Cortex of kidney (tissue), 1 donor: ENCODE results near the gene DHX32.
"Not testable (repeated sequence)": the region's sequence is repeated elsewhere in the genome, so short reads cannot be mapped to it uniquely, and the experiment has no call there.

Experiments used
- DNase-seq: peaks from one replicate; lab custom pipeline; 2025; lab: John Stamatoyannopoulos, UW

Gene DHX32

DNA sequence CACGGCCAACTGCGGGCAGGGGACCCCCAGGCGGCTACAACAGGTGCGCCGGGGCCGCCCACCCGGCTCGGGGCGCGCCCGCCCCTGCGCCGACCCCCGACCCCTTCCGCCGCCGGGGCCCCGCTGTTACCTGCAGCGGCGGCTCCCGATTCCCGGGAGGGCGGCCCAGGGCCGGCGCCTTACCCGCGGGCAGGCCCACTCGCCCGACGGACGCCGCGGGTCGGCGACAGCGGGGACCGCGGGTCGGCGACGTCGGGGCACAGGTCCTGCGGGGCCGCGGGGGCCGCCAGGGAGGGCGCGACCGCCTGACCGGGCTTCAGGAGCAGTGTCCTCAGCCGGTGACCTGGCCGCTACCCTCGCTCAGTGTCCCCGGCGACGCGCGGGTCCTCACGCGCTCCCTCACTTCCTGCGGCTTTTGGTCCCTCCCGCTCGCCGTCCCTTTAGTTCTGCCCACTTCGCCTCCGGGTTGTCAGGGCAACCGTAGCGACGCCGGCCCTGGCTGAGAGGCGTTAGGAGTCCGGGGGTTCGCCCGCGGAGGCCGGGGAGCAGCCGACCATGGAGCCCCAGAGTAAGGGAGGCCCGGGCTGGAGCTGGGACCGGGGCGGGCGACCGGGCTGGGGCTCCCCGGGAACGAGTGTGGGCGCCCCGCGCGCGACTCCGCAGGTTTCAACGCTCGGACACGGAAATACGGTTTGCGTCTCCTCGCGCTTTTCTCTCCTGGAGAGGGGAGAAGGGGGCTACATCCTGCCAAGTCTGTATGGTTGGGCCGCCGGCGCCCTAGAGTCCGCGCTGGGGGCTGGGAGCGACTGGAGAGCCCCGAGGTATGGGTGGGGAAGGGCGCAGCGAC is 15.2 kb upstream of the DHX32 start, which contains the start of gene FANK1:
Gene FANK1 (plus strand): TSS at position 477 of the 847 bp plus-strand sequence. CDS start 79 bp downstream, at position 556.
- peak; percentile 25 for DNase-seq

DNA sequence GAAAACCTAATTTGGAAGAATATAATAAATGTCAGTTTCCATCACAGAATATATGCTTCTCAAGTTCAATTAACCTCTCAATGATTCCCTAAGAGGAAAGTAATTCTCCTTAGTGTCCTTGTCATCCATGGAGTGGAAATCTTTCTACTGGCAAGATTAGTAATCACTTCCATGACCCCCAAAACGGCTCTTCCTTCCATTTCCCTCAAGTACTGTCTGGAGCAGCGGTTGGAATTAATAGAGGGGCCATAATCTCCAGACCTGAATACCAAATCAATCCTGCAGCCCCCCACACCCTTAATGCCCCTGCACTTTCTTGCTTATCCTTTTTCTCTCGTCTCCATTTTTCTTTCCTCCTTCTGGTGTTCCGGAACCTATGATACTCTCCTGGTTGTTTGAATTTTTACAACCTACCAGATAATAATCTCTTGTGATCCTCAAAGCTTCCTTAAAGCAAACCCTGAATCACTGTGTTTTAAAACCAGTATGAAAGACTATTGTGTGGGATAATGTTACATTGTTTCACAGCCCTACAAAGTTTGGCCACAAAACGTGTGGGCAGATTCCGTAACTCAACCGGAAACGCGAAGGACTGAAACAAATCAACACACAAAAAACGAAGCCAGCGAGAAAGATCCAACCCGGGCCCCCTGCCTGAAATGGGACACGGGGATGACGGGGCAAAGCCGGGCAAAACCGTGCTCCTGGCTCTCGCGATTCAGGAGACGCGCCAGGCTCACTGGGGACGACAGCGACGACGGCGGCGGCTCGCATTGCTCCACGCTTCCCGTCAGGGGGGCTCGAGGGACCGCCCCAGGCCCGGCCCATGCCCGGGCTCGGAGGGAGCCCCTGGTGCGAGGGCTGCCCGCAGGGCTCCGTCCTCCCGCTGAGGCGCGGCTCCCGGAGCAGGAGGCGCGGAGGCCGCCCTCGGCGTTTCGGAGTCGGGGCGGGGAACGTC is 14.3 kb upstream of the DHX32 start:
- peak; percentile 29 for DNase-seq

DNA sequence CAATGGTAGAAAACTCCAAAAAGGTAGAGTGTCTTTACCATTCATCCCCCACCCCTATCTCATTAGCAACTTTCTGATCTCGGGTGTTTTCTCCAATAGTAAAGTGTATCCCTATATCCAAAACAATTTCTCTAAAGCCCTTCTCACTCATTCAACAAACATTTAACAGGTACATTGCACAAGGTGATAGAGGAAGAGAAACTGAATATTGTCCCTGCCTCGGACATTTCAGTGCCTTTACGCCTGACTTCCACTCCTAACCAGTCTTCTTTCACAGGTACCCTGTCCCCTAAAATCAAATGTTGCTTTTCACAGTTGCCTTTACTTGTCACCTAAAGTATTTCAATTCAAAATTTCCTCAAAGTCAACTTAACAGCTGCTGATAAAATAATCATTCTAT is 13.1 kb upstream of the DHX32 start:
- not testable (repeated sequence) for DNase-seq

DNA sequence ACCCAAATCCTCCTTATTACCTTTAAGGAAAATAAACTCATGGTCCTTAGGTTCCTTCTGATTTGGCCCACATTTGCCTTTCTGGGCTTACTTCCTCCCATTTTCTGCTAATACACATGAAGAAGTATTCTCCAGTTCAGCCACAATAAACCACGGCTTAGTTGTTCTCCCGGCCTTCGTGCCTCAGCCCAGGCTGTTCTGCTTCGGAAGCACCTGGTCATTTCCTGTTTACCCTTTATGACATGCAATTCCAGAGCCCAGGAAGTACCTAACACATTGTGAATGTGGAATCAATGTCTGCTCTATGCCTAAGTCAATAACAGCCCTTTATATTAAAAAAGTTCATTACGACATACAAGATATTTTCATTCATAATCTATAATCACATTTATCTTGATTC is 11.3 kb upstream of the DHX32 start:
- DNase-seq, result not testable (repeated sequence)

DNA sequence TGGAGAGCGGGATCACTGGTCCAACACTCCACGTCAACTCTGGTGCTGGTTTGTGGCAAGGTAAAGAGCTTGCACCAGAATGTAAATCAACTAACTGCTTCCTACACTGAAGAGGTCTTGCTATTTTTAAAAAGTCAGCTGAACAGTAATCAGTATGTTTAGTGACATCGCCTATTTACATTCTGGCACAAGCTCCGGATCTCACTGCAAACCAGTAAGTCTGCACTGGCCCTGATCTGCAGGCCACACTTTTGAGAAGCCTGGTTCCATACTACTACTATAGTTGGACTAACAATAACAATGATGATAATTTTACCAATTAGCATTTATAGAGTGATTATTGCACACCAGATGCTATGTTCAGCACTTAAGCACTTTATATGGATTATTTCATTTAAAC is 8.3 kb upstream of the DHX32 start:
- not testable (repeated sequence) for DNase-seq

DNA sequence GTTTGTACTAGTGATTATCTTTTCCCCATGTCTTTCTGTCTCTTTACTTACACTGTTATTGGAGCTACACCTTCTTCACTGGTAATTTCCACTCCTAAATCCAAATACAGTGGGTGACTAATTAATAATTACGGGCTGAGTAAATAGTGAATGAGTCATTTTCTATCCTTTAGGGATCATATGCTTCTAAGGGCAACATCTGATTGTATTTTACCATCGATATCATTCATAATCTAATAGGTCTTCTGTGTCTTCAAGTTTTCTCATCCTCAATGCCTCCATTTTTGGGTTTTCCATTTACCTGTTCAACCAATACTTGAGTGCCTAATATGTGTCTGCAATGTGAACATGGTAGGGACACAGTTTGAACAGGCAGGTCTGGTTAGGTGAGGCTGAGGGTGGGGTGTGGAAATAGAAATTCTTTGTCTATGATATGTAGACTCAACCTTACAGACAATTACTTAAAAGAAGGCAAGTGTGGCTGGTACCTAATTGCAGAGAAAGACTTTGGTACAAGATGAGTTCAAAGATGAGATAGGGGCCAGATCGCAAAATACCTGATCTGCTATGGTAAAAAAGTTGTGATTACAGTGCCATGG is 5.9 kb upstream of the DHX32 start:
- DNase-seq, result no peak

DNA sequence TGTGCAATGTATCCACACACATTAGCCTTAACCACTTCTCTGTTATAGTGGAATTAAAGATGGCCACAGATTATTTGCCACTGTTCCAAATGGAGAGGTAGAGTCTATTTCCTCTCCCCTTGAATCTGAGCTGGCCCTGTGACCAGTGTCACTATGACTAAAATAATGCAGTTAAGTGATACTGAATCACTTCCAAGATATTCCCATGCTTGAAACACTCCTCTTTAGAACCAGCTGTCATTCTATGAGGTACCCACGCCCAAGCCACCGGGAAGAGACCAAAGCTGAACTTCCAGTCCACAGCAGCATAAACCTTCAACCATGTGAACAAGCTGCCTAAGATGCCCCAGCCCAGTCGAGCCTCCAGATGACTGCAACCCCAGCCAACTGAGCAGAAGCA is 2.1 kb upstream of the DHX32 start:
- DNase-seq, result no peak

DNA sequence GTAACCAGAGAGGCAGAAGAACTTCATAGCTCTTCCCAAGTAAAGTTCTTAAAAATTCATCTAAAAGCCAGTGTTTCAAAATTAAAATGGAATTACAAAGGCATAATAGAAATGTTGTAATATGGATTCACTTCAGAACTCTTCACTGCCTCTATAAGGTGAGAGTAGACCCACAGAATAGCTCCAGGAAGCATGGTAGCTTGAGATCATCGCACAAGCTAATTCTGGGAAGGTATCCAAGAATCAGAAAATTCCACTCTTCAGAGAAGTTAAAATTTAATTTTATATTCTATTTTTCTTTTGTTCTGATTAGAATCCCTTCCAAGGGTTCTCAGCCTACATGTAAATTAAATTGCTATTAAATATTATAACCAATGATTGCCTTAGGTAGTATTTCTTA is 1.5 kb upstream of the DHX32 start:
- no peak for DNase-seq

DNA sequence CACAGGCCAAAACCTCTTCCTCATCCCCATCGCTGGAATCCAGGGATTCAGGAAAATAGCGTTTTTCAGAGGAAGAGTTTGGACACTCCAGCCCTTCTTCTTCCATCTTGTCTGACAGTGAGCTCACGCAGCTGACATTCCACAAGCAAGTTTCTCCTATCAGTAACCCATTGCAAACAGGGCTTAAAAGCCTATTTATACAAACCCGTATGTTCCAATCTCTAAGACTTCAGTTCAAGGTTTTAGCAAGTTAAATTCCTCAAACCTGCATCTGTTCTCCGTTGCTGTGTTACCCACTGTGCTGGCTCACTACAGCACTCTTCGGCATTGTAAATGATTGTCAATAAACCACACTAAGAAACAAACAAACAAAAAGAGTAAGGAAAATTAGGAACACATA is 373 bp downstream of the DHX32 start:
- no peak for DNase-seq

DNA sequence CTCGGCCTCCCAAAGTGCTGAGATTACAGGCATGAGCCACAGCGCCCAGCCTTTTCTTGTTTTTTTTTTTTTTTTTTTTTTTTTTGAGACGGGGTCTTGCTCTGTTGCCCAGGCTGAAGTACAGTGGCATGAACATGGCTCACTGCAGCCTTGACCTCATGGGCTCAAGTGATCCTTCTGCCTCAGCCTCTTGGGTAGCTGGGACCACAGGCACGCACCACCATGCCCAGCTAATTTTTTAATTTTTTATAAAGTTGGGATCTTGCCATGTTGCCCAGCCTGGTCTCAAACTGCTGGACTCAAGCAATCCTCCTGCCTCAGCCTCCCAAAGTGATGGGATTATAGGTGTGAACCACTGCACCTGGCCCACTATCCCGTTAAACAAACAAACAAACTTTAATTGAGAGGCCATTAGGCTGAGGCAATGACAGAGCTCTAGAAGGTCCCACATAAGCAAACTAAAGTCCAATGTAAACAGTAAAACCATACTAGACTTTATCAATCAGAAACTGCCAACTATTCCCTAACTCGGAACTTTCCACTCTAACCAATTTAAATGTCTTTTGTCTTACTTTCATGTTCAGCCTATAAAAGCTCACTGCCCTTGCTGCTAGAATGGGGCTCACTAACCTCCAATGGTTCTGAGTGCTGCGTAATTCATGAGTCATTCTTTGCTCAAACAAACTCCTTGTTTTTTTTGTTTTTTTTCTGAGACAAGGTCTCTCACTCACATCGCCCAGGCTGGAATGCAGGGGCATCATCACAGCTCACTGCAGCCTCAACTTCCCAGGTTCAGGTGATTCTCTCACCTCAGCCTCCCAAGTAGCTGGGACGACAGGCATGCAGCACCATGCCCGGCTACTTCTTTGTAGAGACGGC is 1.9 kb downstream of the DHX32 start:
- DNase-seq, result no peak

DNA sequence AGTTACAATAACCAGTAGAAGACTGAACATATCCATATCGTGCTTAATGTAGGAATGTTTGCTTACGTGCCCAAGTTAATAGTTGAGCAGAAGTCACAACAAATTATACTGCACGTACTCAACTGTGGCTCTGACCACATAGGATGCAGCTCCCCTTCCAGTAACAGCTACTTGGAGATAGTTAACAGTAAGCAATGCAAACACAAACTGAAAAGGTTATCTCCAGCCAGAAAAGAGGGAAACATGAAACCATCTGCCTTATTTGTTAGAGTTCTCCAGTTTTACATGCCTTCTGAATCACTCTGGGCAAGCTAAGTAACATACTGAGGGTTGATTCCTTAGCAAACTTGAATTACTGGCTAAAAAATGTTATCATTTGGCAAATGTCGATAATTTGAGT is 9.8 kb downstream of the DHX32 start:
- DNase-seq, result no peak

DNA sequence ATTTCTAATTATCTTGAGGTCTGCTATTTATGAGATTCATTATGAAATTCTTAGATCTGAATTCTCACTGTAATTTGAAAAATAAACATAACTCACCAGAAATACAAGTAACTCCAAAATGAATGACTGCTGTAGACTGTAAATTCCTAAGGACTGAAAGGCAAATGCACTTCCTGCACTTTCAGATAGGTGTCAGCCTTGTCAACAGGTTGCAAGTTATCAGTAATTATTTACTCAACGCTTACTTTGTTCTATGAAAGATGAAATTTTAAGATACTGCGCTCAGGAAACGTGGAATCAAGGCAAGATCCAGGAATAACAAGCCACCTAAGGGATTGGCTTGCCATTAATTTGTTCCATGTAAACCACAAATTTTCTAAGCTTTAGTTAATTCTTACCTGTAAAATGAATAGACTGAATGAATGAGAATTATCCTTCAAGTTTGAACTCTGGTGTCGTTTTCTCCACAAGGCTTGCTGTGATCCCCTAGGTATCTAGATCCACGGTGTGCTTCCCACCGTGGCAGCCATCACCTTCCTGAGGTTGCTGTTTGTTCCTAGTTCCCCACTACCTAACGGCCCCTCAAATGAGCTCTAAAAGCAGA is 12.6 kb downstream of the DHX32 start:
- DNase-seq, result no peak

DNA sequence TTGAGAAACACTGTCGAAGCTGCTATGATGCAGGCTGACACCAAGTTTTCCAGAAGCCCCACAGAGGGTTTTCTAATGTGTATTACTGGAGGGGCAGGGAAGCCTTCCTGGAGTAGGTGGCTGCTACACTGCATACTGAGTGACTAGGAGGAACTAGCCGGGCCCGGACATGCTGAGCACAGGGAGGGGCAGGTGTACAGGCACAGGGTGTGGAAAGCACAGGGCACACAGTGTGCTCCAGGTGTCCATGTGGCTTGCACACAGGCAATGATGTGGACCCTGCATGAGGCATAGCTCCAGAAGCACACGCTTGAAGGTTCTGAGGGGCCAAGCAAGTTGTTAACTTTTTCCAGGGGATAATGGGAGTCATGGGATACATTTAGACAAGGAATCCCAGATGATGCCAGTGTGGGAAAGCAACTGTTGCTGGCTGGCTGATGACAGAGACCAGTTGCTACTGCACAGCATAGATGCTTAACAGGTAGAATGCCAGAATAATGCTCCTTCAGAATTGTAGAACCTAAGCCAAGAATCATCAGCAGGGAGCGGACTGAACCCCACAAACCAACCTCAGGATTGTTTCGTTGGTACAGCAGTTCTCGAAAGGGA is 14.6 kb downstream of the DHX32 start:
- no peak for DNase-seq

DNA sequence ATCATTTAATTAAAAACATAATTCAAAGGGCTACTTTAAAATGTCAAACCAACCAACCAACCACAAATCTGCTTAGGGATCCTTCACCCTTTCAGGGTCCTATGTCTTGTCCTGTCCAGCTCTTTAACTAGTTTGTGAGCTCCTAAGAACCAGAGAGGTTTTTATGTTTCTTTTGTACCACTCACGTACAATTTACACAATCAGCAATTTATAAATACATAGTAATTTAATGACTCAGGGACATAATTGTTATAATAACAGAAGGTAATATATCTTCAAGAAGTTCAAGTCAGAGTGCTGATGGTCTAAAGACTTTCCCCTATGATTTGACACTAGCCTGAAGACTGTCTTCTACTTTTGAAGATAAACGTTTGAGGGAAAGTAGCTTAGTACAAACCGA is 16.0 kb downstream of the DHX32 start:
- no peak for DNase-seq

DNA sequence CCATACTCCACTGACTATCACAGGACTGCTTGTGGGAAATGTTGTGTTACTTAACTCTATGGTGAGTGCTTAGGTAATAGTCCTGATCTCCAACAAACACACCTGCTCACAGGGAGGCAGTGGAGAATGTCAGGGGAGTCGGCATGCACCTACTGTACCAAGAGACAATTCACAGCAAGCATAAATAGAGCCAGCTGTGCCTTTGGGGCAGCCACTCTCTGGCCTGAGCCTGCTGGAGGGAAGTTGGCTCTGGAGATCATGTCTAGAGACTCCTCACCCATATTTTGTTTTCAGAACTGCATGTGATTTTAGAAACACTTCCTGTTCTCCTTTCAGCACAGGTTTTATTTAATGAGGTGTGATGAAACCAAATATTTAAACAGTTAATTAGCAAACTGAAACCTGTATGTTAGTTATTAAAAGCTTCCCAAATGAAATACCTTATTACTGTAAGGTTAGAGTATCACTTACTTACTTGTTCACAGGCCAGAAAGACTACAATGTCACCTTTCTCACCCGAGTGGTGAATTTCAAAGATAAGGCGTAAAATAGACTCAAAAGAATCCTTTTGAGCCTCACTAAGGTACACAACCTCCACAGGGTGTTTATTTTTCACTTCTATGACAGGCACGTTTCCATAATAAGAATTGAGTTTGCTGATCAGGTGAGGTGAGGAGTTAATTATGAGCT is 21.8 kb downstream of the DHX32 start:
- no peak for DNase-seq

DNA sequence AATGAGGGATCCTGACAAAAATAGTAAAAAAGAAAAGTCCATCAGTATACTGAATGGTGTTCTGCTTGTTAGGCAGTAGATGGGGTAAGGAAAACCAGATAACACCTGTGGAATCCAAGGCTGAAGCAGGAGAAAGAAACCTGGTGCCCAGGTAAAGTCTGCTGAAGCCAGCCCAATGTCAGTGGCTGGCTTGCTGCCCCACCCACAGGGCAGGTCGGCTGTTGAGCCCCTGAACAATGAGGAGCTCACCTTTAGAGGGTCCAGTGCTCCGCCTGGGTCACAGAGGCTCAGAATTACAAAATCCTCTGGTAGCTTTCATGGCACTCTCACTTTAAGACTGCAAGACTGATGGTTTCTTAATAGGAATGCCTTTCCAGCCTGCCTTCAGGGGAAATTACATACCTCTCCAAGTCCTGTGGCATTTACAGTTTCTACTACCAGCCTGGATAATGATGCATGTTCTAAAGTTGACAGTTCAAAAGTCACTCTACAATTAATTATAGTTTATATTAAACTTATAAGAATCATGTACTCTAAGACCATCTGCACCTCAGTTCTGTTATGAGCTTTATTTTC is 23.8 kb downstream of the DHX32 start:
- no peak for DNase-seq

DNA sequence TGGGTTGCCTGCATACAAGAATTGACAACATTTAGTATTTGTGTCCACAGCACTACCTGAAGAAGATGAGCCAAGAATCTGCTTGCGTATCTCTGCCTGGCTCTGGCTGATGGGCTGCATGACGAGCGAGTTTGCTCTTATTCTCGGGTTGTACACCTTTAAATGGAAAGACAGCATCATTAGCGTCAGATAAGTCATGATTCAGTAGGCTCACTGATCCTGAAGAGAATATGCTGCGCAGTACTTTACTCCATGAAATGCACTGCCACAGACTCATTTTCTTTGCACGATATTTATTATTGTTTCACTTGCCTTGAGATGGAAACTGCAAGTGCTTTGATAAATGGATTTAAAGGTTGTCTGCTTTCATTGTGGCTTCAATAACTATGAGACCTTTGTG is 28.6 kb downstream of the DHX32 start:
- no peak for DNase-seq

DNA sequence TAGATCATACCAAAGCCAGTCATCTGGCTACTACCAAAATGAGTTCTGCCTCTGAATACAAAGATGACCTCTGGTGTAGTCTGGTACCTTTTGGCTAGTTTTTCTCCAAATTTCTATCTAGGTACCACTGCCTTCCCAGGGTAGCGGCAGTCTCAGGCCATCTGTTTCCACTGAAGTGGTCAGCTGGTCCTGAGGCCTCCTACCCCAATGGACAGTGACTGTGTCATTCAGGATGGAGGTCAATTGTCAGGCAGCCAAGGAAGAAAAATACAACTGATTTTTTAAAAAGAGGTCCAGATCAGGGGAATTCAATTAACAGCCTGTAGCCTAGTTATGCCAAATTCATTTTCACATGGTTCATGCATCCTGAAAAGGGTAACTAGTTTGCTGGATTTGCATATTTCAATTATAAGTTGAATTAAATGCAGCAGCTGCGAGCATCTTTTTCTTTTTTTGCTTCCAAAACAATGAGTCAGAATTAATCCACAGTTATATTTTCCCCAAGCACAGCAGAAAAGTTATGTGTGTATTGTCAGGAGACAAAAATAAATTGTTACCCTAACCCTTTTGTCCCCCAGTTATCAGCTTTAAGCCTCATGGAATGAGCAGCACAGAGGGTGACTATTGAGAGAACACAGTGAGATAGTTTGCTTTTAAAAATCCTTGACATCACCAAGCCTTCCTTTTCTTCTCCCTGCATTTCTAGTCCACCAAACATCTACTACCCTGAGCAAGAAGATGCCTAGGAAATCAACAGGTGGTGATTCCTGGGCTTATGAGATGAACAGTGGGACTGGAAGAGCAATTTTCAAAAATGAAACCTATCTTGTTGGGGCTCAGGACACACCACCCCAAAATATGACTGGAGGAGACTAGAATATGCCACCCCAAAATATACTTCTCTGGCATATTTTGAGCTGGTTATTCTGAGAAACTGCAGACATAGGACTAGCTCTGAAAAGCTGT is 30.0 kb downstream of the DHX32 start:
- DNase-seq, result no peak
